GM18502 (cell line): ENCODE measurements around the gene PODXL2.

Source experiments
- ATAC-seq: cut with Tn5 transposase; IDR thresholded peaks from one replicate; pipeline ENCODE4 v1.9.1; 2021; ENCODE audit warnings: mild to moderate bottlenecking; ENCODE audit not compliant: unreplicated experiment, poor library complexity

Gene PODXL2

GRCh38 chr3:127628788-127629466 is at the start of gene PODXL2:
PODXL2 (plus strand) TSS chr3:127629185; CDS start chr3:127629220, 35 bp downstream.
- ATAC-seq, result peak; percentile 66

GRCh38 chr3:127580327-127581060 is 48.5 kb upstream of the PODXL2 start:
- no peak for ATAC-seq

GRCh38 chr3:127584734-127585133 is 44.3 kb upstream of the PODXL2 start:
- no peak for ATAC-seq

- no peak for ATAC-seq
These were observed 43.7 kb upstream of the PODXL2 start for GRCh38 chr3:127585163-127585812.

- no peak for ATAC-seq
These were observed 43.1 kb upstream of the PODXL2 start for GRCh38 chr3:127585813-127586413.

GRCh38 chr3:127587876-127588275 is 41.1 kb upstream of the PODXL2 start:
- no peak for ATAC-seq

- ATAC-seq, result no peak
These were observed 40.0 kb upstream of the PODXL2 start for GRCh38 chr3:127588806-127589577.

- ATAC-seq, result peak; percentile 6
These were observed 39.2 kb upstream of the PODXL2 start for GRCh38 chr3:127589600-127590281.

GRCh38 chr3:127590282-127590592 is 38.7 kb upstream of the PODXL2 start:
- peak; percentile 40 for ATAC-seq

GRCh38 chr3:127590593-127591465 is 38.2 kb upstream of the PODXL2 start, which contains the start of gene TPRA1:
TPRA1 (minus strand) TSS chr3:127590733; CDS start chr3:127580146, 10,587 bp downstream.
- ATAC-seq, result peak; percentile 81

- ATAC-seq, result no peak
These were observed 35.8 kb upstream of the PODXL2 start for GRCh38 chr3:127593178-127593577.

GRCh38 chr3:127595303-127595702 is 33.7 kb upstream of the PODXL2 start:
- no peak for ATAC-seq

GRCh38 chr3:127597020-127597771 is 31.8 kb upstream of the PODXL2 start:
- ATAC-seq, result no peak

- ATAC-seq, result no peak
These were observed 30.0 kb upstream of the PODXL2 start for GRCh38 chr3:127598841-127599570.

GRCh38 chr3:127600749-127601456 is 28.1 kb upstream of the PODXL2 start:
- no peak for ATAC-seq

GRCh38 chr3:127604035-127604434 is 24.9 kb upstream of the PODXL2 start:
- no peak for ATAC-seq
